OCI-LY7 (cell line): ENCODE measurements around the gene ASH1L. TPM values are rescaled to one million over a fixed set of nuclear protein-coding genes. Genes with fewer than 3 reads are reported as not detected.

Experiments
- BruUV-seq: library from RNA; stranded (reverse); fragments of 400-500 nt; replicated peaks from 2 replicates; lab custom pipeline; 2021; lab: Mats Ljungman, UMichigan
- CTCF ChIA-PET: fragments of 300-600 bp; sonication (Branson Sonifier 250); formaldehyde crosslinking; loops from one replicate; lab custom pipeline; 2022; ENCODE audit warnings: antibody characterized with exemption; ENCODE audit not compliant: unreplicated experiment; lab: Charles Lee
- POLR2A ChIA-PET: fragments of 300-600 bp; sonication (Branson Sonifier 250); formaldehyde crosslinking; loops from one replicate; lab custom pipeline; 2022; ENCODE audit warnings: antibody characterized with exemption; lab: Charles Lee
- DNase-seq: peaks from one replicate; pipeline ENCODE4 v3.0.0-alpha.2; 2015; ENCODE audit warnings: low spot score
- H2AFZ ChIP-seq: fragments of 200-600 bp; sonication (generic), shearing (Covaris generic); 2 replicates; pipeline ENCODE4 v1.6.1; 2014; ENCODE audit warnings: mild to moderate bottlenecking, antibody characterized with exemption, low read length, moderate library complexity
- H3K27ac ChIP-seq: fragments of 200-600 bp; sonication (generic); 2 replicates; pipeline ENCODE4 v1.5.1; 2014; ENCODE audit warnings: mixed run types, low read depth, mild to moderate bottlenecking, moderate library complexity, low read length, inconsistent platforms; ENCODE audit not compliant: poor library complexity, severe bottlenecking
- H3K36me3 ChIP-seq: fragments of 200-600 bp; sonication (generic); 2 replicates; pipeline ENCODE4 v1.6.1; 2014; ENCODE audit warnings: mild to moderate bottlenecking, antibody characterized with exemption, low read length, moderate library complexity, mixed read lengths; ENCODE audit not compliant: insufficient read depth
- H3K4me1 ChIP-seq: fragments of 200-600 bp; sonication (generic); 2 replicates; pipeline ENCODE4 v1.5.1; 2014; ENCODE audit warnings: mild to moderate bottlenecking, low read length; ENCODE audit not compliant: insufficient read depth, poor library complexity, severe bottlenecking
- H3K4me2 ChIP-seq: fragments of 200-600 bp; sonication (generic); 2 replicates; pipeline ENCODE4 v1.6.1; 2014; ENCODE audit warnings: mild to moderate bottlenecking, low read length
- H3K4me3 ChIP-seq: fragments of 200-600 bp; sonication (generic); 2 replicates; pipeline ENCODE4 v1.5.1; 2014; ENCODE audit warnings: mild to moderate bottlenecking, low read depth, low read length; ENCODE audit not compliant: poor library complexity, severe bottlenecking
- H3K79me2 ChIP-seq: fragments of 200-600 bp; sonication (generic); 2 replicates; pipeline ENCODE4 v1.6.1; 2016; ENCODE audit warnings: low read depth, mild to moderate bottlenecking, low read length, moderate library complexity, mixed read lengths; ENCODE audit not compliant: insufficient read depth
- H3K9me2 ChIP-seq: fragments of 200-600 bp; sonication (generic); 2 replicates; pipeline ENCODE4 v1.6.1; 2016; ENCODE audit warnings: mild to moderate bottlenecking, low read length, mixed read lengths; ENCODE audit not compliant: insufficient read depth
- H3K9me3 ChIP-seq: fragments of 200-600 bp; sonication (generic); 2 replicates; pipeline ENCODE4 v1.6.1; 2014; ENCODE audit warnings: mild to moderate bottlenecking, mixed run types, low read length, mixed read lengths
- H4K20me1 ChIP-seq: fragments of 200-600 bp; sonication (generic); 2 replicates; pipeline ENCODE4 v1.6.1; 2014; ENCODE audit warnings: mild to moderate bottlenecking, antibody characterized with exemption, low read length, moderate library complexity, mixed read lengths; ENCODE audit not compliant: insufficient read depth
- CTCF ChIP-seq: fragments of 200-600 bp; sonication (generic); conservative IDR thresholded peaks from 2 replicates; pipeline ENCODE4 v1.5.1; 2014; ENCODE audit warnings: mild to moderate bottlenecking, antibody characterized with exemption, low read length, moderate library complexity, mixed read lengths
- EZH2phosphoT487 ChIP-seq: fragments of 200-600 bp; sonication (generic); IDR thresholded peaks from 2 replicates; pipeline ENCODE4 v1.6.1; 2018; ENCODE audit warnings: low read depth, borderline replicate concordance, mild to moderate bottlenecking, mixed run types, antibody characterized with exemption, low read length, moderate library complexity, mixed read lengths
- intact Hi-C: fragments of 100-400 bp; cut with micrococcal nuclease; formaldehyde crosslinking; loops from one replicate; pipeline ENCODE4 v1.10.0; 2022; ENCODE audit not compliant: unreplicated experiment
- total RNA-seq, 2 experiments: library from RNA; depleted of rRNA in 1 of 2; stranded (reverse); fragments of >200 nt in 1 of 2; shearing (Covaris generic) in 1 of 2; gene quantifications; 2 replicates each; pipeline ENCODE4 v1.2.3, GENCODE V29; 2014 to 2022

The ASH1L gene
- total RNA-seq, 2 experiments from 2014 or later: 33.2 to 49.6 TPM

GRCh38 chr1:155548706-155549105 is 13.9 kb downstream of the ASH1L start:
- DNase-seq: no peak
- H3K4me1 ChIP-seq: peaks cover 33% of the 10 kb centered on the region
- CTCF ChIA-PET: no interaction called here
- H3K79me2 ChIP-seq: peaks cover 100% of the 10 kb centered on the region
- H3K36me3 ChIP-seq: peaks cover 26% of the 10 kb centered on the region
- intact Hi-C loops: no loop called here
- H3K4me3 ChIP-seq: no peak overlapping the region
- H3K9me2 ChIP-seq: no peaks in the 10 kb centered on the region
- TSS peak; percentile 34 for BruUV-seq
- H3K27ac ChIP-seq: no peak overlapping the region
- no peaks in the 10 kb centered on the region for H3K9me3 ChIP-seq
- peaks cover 11% of the 10 kb centered on the region; the same call in 1 of the 2 replicates for H4K20me1 ChIP-seq
- H3K4me2 ChIP-seq: peak overlapping the region; percentile 40
- POLR2A ChIA-PET: no interaction called here
- no peak overlapping the region for H2AFZ ChIP-seq
- TF ChIP-seq CTCF: no peak
- no peak for TF ChIP-seq EZH2phosphoT487

GRCh38 chr1:155540000-155540874 is 22.4 kb downstream of the ASH1L start:
- Histone ChIP-seq H2AFZ (no peak overlapping the region), H3K4me1 (peaks cover 50% of the 10 kb centered on the region), H3K27ac (no peak overlapping the region), H3K9me2 (no peaks in the 10 kb centered on the region), H4K20me1 (peaks cover 12% of the 10 kb centered on the region), H3K4me2 (no peak overlapping the region), H3K9me3 (no peaks in the 10 kb centered on the region), H3K36me3 (peaks cover 11% of the 10 kb centered on the region; the same call in 1 of the 2 replicates), H3K79me2 (peaks cover 99% of the 10 kb centered on the region), H3K4me3 (no peak overlapping the region)
- no peak for TF ChIP-seq EZH2phosphoT487
- TF ChIP-seq CTCF: no peak
- intact Hi-C loops: no loop called here
- no TSS peak for BruUV-seq
- no peak for DNase-seq
- CTCF ChIA-PET: no interaction called here
- POLR2A ChIA-PET: interaction anchor here (1.3 kb wide), 1 partner anchor 10 kb away, joined by 3 read pairs; no protein-coding TSS in a partner anchor

GRCh38 chr1:155537193-155537592 is 25.4 kb downstream of the ASH1L start:
- H2AFZ ChIP-seq: no peak overlapping the region
- BruUV-seq: no TSS peak
- H3K9me3 ChIP-seq: no peaks in the 10 kb centered on the region
- DNase-seq: no peak
- POLR2A ChIA-PET: no interaction called here
- H4K20me1 ChIP-seq: peaks cover 12% of the 10 kb centered on the region
- H3K27ac ChIP-seq: no peak overlapping the region
- TF ChIP-seq CTCF (no peak), EZH2phosphoT487 (no peak)
- H3K4me1 ChIP-seq: peaks cover 39% of the 10 kb centered on the region
- no peak overlapping the region for H3K4me3 ChIP-seq
- peaks cover 98% of the 10 kb centered on the region for H3K79me2 ChIP-seq
- H3K4me2 ChIP-seq: no peak overlapping the region
- no peaks in the 10 kb centered on the region for H3K9me2 ChIP-seq
- intact Hi-C loops: no loop called here
- CTCF ChIA-PET: no interaction called here
- H3K36me3 ChIP-seq: peaks cover 20% of the 10 kb centered on the region
